Breast epithelium (tissue), 4 donors: ENCODE results near the gene RPRM. TPM values are rescaled to one million over a fixed set of nuclear protein-coding genes. Genes with fewer than 3 reads are reported as not detected.

Source experiments
- DNase-seq, 2 donors: peaks; one replicate each; pipeline ENCODE4 v3.0.0-alpha.2; 2019; ENCODE audit warnings: low spot score in 2 of 2
- H3K27ac ChIP-seq, 2 donors: fragments of 200-600 bp; sonication (generic) in 1 of 2; one replicate each; pipeline ENCODE4 v1.5.1; 2016 to 2019; ENCODE audit warnings: mild to moderate bottlenecking in 1 of 2
- H3K27me3 ChIP-seq, 2 donors: fragments of 200-600 bp; sonication (generic) in 1 of 2; one replicate each; pipeline versions ENCODE4 v1.5.1 to v1.6.0; 2017 to 2019; ENCODE audit warnings: control low read depth in 1 of 2, mild to moderate bottlenecking in 1 of 2
- H3K36me3 ChIP-seq: fragments of 200-600 bp; one replicate; pipeline ENCODE4 v1.5.1; 2019
- H3K4me1 ChIP-seq, 2 donors: fragments of 200-600 bp; sonication (generic); one replicate each; pipeline ENCODE4 v1.5.1; 2016 to 2019; ENCODE audit warnings: control low read depth in 1 of 2
- H3K4me3 ChIP-seq, 3 donors: fragments of 200-600 bp; sonication (generic); 1 replicate in 2 of 3; 2 replicates in 1 of 3; pipeline ENCODE4 v1.5.1; 2016 to 2019; ENCODE audit warnings: mild to moderate bottlenecking in 3 of 3, moderate library complexity in 2 of 3
- H3K9me3 ChIP-seq, 2 donors: fragments of 200-600 bp; sonication (generic) in 1 of 2; one replicate each; pipeline ENCODE4 v1.5.1; 2016 to 2019; ENCODE audit warnings: control low read depth in 1 of 2
- POLR2A ChIP-seq: fragments of 450-650 bp; IDR thresholded peaks from one replicate; pipeline ENCODE4 v1.6.1; 2016; ENCODE audit warnings: antibody characterized with exemption, mild to moderate bottlenecking, moderate library complexity
- POLR2AphosphoS5 ChIP-seq, 3 donors: sonication (generic); formaldehyde crosslinking; IDR thresholded peaks; one replicate each; pipeline ENCODE4 v1.6.1; 2017; ENCODE audit warnings: antibody characterized with exemption in 3 of 3
- intact Hi-C: fragments of 100-400 bp; cut with DNase I; formaldehyde crosslinking; loops from one replicate; pipeline ENCODE4 v1.15.1; 2023; ENCODE audit warnings: low total_unique reads
- total RNA-seq, 3 donors: library from RNA; depleted of rRNA; stranded (reverse); fragments of >200 nt; gene quantifications; one replicate each; pipeline ENCODE4 v1.1.0, GENCODE V29; 2016
- TF ChIP-seq, protein P1 (sequence below), 3 donors: fragments of 450-650 bp; IDR thresholded peaks; one replicate each; pipeline ENCODE4 v1.5.1; 2016 to 2017; ENCODE audit warnings: antibody characterized with exemption in 3 of 3, mild to moderate bottlenecking in 3 of 3, moderate library complexity in 3 of 3

RPRM gene
- total RNA-seq, 3 donors from 2014 or later: 4.0 TPM; not detected in 2

GRCh38 chr2:153474407-153474806, 4.2 kb downstream of the RPRM start:
- Histone ChIP-seq H3K36me3 (no peaks in the 10 kb centered on the region), H3K4me3 (no peak overlapping the region), H3K27me3 (peaks cover 0 to 48% of the 10 kb centered on the region in 2 donors), H3K9me3 (no peaks in the 10 kb centered on the region), H3K4me1 (no peaks in the 10 kb centered on the region), H3K27ac (no peak overlapping the region)
- intact Hi-C loops: no loop called here
- TF ChIP-seq POLR2AphosphoS5 (IDR thresholded peaks at IDR 0.05) (no peak), POLR2A (no peak)
- TF ChIP-seq, protein P1, sequence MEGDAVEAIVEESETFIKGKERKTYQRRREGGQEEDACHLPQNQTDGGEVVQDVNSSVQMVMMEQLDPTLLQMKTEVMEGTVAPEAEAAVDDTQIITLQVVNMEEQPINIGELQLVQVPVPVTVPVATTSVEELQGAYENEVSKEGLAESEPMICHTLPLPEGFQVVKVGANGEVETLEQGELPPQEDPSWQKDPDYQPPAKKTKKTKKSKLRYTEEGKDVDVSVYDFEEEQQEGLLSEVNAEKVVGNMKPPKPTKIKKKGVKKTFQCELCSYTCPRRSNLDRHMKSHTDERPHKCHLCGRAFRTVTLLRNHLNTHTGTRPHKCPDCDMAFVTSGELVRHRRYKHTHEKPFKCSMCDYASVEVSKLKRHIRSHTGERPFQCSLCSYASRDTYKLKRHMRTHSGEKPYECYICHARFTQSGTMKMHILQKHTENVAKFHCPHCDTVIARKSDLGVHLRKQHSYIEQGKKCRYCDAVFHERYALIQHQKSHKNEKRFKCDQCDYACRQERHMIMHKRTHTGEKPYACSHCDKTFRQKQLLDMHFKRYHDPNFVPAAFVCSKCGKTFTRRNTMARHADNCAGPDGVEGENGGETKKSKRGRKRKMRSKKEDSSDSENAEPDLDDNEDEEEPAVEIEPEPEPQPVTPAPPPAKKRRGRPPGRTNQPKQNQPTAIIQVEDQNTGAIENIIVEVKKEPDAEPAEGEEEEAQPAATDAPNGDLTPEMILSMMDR (IDR thresholded peaks at IDR 0.05): no peak
- DNase-seq: no peak

GRCh38 chr2:153470867-153471266, 7.7 kb downstream of the RPRM start:
- Histone ChIP-seq H3K4me1 (no peaks in the 10 kb centered on the region), H3K27ac (no peak overlapping the region), H3K4me3 (no peak overlapping the region), H3K27me3 (peaks cover 0 to 26% of the 10 kb centered on the region in 2 donors), H3K36me3 (no peaks in the 10 kb centered on the region), H3K9me3 (no peaks in the 10 kb centered on the region)
- TF ChIP-seq POLR2A (no peak), POLR2AphosphoS5 (IDR thresholded peaks at IDR 0.05) (no peak)
- TF ChIP-seq, protein P1 (IDR thresholded peaks at IDR 0.05): no peak
- DNase-seq: no peak
- intact Hi-C loops: no loop called here

- H3K4me1 ChIP-seq: no peaks in the 10 kb centered on the region
- TF ChIP-seq POLR2AphosphoS5 (IDR thresholded peaks at IDR 0.05): no peak
- TF ChIP-seq POLR2A: no peak
- TF ChIP-seq, protein P1 (IDR thresholded peaks at IDR 0.05): no peak
- H3K4me3 ChIP-seq: no peak overlapping the region
- H3K27ac ChIP-seq: no peak overlapping the region
- no peak for DNase-seq
- peaks cover 0 to 5% of the 10 kb centered on the region in 2 donors for H3K27me3 ChIP-seq
- no peaks in the 10 kb centered on the region for H3K36me3 ChIP-seq
- intact Hi-C loops: no loop called here
- no peaks in the 10 kb centered on the region for H3K9me3 ChIP-seq
Measured at GRCh38 chr2:153464395-153464794, 14.2 kb downstream of the RPRM start.

- TF ChIP-seq, protein P1 (IDR thresholded peaks at IDR 0.05): no peak
- TF ChIP-seq POLR2A (no peak), POLR2AphosphoS5 (IDR thresholded peaks at IDR 0.05) (no peak)
- H3K4me1 ChIP-seq: no peaks in the 10 kb centered on the region
- no peaks in the 10 kb centered on the region for H3K36me3 ChIP-seq
- no peak overlapping the region for H3K4me3 ChIP-seq
- intact Hi-C loops: no loop called here
- no peak overlapping the region for H3K27ac ChIP-seq
- H3K27me3 ChIP-seq: peaks cover 0 to 3% of the 10 kb centered on the region in 2 donors
- H3K9me3 ChIP-seq: no peaks in the 10 kb centered on the region
- DNase-seq: no peak
Measured at GRCh38 chr2:153462338-153462859, 16.2 kb downstream of the RPRM start.

DNA sequence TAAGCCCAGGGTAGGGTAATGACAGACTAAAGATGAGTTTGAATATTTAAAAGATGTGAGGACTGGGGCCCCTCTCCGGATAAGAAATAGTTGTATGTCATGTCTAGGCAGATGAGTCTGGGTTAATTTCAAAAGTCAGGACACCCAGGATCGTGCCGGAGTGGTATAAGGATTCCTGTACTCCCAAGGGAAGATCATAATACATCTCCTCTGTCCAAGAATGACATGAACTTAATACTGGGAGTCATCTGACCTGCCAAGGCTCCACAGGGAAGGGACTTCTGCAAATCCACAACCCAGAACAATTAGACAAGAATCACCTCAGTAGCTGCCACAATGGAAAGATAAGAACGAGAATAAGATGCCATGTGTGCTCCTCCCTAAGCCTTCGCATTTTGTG, 17.1 kb downstream of the RPRM start:
- no peaks in the 10 kb centered on the region for H3K4me1 ChIP-seq
- TF ChIP-seq, protein P1 (IDR thresholded peaks at IDR 0.05): no peak
- TF ChIP-seq POLR2A: no peak
- no peak for TF ChIP-seq POLR2AphosphoS5 (IDR thresholded peaks at IDR 0.05)
- H3K9me3 ChIP-seq: no peaks in the 10 kb centered on the region
- no peaks in the 10 kb centered on the region for H3K36me3 ChIP-seq
- no peak overlapping the region for H3K27ac ChIP-seq
- H3K27me3 ChIP-seq: peaks cover 0 to 3% of the 10 kb centered on the region in 2 donors
- H3K4me3 ChIP-seq: no peak overlapping the region
- intact Hi-C loops: no loop called here
- no peak for DNase-seq
